GM10266 (cell line): ENCODE measurements around the gene C1QA.

Experiments used
- DNase-seq: peaks from one replicate; pipeline ENCODE4 v3.0.0; 2012; ENCODE audit errors: extremely low spot score
- TF ChIP-seq, protein P1 (sequence below): IDR thresholded peaks from 2 replicates; pipeline ENCODE4 v1.5.1; 2012; ENCODE audit warnings: mild to moderate bottlenecking, low read depth; ENCODE audit not compliant: control insufficient read depth, insufficient read depth; ENCODE audit errors: missing control alignments

Gene C1QA

DNA sequence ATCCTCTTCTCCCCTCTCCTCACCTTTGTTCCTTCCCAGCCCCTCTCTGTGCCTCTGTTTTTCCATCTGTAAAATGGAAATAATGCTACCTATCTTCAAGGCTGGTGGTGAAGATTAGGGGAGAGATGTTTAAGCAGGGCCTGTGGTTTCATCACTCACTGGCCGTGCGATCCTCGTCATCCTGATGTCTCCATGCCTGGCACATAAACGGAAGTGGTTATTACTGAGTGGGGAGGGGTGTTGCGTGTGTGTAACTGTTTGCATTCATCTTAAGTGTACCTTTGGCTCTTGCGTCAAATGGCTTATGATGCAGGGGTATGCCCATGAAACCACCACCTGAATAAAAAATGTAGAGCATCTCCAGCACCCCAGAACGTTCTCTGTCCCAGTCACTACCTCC lies 17.2 kb upstream of the C1QA start:
- no peak for DNase-seq
- TF ChIP-seq, protein P1, sequence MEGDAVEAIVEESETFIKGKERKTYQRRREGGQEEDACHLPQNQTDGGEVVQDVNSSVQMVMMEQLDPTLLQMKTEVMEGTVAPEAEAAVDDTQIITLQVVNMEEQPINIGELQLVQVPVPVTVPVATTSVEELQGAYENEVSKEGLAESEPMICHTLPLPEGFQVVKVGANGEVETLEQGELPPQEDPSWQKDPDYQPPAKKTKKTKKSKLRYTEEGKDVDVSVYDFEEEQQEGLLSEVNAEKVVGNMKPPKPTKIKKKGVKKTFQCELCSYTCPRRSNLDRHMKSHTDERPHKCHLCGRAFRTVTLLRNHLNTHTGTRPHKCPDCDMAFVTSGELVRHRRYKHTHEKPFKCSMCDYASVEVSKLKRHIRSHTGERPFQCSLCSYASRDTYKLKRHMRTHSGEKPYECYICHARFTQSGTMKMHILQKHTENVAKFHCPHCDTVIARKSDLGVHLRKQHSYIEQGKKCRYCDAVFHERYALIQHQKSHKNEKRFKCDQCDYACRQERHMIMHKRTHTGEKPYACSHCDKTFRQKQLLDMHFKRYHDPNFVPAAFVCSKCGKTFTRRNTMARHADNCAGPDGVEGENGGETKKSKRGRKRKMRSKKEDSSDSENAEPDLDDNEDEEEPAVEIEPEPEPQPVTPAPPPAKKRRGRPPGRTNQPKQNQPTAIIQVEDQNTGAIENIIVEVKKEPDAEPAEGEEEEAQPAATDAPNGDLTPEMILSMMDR: no peak

DNA sequence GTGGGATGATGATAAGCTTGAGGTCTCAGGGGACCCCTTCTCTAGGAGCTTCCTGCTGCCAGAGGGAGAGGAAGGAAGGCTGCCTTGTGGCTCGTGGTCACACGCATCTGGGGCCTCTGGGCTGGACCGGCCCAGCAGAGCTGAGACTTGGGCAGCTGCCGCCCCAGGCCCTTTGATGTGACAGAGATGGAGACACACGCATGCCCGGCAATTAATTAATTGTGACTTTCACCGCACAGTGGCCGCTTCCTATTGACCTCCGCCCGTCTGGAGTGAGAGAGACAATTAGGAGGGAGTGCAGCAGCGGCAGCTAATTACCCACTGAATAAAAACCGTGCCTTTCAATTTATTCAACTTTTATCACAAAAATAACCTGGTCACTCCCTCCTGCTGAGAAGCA lies 16.6 kb upstream of the C1QA start:
- TF ChIP-seq, protein P1: no peak
- DNase-seq: no peak

DNA sequence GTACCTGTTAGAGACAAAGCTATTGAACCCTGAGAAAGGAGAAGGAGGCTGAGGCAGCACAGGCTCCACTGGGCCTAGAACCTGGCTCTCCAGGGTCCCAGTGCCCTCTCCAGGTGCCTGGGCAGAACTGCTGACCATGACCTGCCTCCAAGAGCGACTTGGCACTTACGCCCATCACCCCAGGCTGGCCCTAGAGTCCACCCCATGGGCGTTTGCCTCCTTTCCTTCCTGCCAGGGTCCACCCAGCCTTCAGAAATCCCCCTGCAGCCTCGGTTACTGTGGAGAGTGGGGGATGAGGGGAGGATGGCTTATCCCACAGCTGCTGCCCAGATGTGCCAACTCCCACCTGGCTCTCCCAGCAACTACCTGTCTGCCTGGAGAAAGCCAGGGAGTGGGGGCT lies 14.7 kb upstream of the C1QA start:
- TF ChIP-seq, protein P1: no peak
- DNase-seq: no peak

DNA sequence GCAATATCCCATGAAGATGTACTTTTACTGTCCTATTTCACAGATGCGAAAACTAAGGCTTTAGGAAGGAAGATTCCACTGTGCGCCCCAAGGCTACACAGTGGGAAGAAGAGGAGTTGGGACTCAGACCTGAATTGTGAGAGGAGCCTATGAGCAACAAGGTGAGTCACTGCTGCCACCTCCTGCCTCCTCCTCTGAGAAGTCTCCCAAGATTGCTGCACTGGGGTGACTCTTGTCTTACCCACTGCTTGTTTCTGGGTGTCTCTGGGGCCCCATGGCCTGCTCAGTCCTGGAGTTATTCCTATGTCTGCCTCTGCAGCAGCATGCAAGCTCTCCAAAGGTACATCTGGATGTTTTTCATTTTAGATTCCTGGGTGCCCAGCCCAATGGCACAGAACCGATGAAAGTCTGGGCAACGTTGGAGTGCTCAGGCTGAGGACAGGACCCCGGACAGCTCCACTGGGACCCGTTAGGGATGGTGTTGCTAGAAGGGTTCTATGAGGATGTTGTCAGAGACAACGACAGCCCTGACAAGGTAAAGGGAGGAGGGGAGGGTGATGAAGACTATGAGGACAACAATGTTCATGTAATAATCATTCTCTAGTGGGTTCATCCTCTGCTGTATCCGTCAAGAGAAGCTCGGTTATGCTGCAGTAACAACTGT lies 11.0 kb upstream of the C1QA start:
- DNase-seq: no peak
- TF ChIP-seq, protein P1: no peak

DNA sequence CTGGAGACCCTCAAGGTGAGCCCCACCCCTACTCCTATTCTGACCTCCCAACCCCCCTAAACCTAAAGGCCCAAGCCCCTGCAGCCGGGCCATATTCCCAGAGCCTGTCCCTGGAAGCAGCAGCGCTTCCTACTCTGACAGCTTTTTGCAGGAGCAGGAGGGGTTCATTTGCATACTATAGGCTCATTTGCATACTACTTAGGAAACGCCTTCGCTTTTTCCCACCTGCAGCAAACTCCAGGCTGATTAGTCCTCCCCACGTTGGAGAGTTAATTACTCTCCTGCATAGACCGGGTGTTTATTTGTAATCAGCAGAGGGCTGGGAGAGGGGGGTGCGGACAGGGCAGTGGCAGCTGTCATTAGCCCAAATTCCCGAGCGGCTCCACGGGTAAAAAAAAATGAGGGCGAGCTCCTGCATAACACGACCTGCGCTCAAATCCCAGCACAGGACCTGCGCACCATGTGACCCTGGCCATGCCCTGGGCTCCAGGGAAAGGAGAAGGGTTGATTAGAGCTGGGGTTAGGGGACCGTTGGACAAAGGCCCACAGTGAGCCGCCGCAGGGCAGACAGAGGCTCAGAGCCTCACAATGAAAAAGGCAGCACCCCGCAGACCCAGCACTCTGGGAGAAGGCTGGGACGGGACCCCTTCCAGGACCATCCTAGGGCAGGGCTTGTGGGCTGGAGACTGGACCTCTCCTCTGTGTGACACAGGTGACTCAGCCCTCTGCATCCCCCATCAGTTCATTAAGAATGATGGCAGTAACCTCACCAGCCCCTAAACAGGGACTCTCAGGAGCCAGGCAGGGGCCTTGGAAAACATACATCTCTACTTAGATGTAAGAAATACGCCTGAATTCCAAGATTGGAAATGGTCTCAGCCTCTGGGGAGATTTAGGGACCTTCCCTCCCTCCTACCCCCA lies 9.9 kb upstream of the C1QA start:
- no peak for DNase-seq
- TF ChIP-seq, protein P1: no peak

DNA sequence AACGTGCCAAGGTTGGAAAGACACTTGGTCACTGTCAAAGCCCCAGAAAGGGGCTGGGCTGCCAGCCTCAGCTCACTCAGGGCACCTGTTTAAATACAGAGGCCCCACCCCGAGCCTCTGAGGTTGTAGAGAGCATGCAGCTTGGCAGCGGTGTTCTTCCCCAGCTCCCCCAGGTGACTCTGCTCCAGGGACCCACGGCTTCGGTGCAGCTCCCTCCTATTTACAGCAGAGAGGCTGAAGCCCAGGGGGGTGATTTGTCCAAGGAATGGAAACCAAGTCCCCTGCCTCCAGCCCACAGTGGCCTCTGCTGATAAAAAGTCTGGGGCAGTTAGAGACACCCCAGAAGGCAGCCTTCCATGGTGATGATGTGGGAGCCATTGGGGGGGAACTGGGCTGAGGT lies 9.1 kb upstream of the C1QA start:
- no peak for DNase-seq
- TF ChIP-seq, protein P1: no peak
